HUDEP-2 (cell line): ENCODE results near the gene EMB.
"Not testable (repeated sequence)": the region's sequence is repeated elsewhere in the genome, so short reads cannot be mapped to it uniquely, and the experiment has no call there.

ENCODE experiments used
- DNase-seq, 76 experiments: peaks; one replicate each; lab custom pipeline; 2025; ENCODE audit not compliant: unreplicated experiment in 76 of 76; lab: John Stamatoyannopoulos, UW

The EMB gene, protein sequence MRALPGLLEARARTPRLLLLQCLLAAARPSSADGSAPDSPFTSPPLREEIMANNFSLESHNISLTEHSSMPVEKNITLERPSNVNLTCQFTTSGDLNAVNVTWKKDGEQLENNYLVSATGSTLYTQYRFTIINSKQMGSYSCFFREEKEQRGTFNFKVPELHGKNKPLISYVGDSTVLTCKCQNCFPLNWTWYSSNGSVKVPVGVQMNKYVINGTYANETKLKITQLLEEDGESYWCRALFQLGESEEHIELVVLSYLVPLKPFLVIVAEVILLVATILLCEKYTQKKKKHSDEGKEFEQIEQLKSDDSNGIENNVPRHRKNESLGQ

DNA sequence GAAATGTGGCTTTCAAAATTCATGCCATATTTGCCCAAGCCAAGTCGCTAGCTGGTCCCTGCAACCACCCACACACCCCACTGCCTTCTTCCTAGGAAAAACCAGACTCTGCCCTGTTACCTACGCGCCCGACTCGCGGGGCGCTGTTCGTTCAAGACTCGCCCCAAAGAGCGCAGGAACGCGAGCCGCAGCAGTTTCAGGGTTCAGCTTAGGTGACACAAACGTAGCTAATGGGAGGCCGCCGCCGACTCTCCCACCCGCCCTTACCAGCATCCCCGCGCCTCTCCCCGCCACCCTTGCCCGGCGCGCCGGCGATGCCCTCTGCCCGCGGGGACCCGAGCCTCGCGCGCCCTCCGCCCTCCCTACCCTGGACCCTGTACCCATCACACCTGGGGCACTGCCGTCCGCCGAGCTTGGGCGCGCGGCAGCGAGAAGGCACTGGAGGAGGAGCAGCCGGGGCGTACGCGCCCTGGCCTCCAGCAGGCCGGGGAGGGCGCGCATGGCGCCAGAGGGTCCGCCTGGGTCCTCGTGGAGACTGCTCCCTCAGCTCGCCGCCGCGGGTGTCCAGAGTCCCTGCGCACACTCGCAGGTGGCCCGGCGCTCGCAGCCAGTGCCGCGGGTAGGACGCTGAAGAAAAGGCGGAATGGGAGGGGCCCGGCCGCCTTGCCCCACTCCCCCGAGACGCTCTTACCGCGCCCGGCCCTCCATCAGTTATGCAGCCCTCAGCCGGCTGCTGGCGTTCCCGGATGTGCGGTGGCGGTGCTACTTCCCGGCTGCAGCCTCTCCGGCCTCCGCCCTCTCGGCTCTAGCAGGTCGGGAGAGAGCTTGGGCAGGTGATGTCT lies at the start of gene EMB:
Gene EMB, minus strand, starts transcription at position 638 of the 842 bp plus-strand sequence. Its CDS starts 137 bp downstream, at position 501.
- DNase-seq: no peak

DNA sequence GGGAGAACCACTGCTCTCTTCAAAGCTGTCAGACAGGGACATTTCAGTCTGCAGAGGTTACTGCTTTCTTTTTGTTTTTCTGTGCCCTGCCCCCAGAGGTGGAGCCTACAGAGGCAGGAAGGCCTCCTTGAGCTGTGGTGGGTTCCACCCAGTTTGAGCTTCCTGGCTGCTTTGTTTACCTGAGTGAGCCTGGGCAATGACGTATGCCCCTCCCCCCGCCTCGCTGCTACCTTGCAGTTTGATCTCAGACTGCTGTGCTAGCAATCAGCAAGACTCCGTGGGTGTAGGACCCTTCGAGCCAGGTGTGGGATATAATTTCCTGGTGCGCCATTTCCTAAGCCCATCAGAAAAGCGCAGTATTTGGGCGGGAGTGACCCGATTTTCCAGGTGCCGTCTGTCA lies 48.4 kb upstream of the EMB start:
- DNase-seq: not testable (repeated sequence)

DNA sequence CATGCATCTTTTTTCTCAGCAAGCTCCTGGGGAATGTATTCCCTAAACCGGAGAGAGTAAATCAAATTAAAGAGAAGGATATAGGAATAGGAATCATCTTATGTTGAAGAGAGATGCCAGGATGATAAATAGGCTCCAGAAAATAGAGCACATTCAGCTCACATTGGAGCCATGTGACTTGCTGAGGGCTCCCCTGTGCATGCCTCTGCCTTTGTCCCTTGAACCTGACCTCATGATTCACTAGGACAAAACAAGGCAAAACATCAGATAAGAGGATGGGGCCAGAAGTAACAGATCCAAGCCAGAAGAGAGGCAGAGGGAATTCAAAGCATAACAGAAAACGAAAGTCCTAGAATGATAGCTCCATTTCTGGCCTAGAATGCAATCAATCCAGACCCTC lies 37.7 kb upstream of the EMB start:
- not testable (repeated sequence) for DNase-seq

DNA sequence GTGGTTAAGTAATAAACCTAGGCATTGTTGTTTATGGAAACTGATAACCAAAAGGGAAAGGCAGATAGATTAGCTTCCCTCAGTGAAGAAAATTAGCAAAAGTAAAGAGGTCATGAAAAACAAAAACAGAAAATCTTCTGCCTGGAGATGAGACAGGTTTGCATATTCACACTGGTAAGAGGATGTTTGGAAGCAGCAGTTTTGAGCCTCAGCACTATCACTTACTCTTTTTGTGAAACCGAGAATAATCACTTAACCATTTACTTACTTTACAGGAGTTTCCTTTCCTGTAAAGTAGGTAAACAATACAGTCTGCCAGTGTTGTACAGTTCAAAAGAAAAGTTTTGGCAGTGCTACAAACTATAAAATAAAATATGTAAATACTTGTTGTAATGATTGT lies 35.5 kb upstream of the EMB start:
- no peak for DNase-seq

DNA sequence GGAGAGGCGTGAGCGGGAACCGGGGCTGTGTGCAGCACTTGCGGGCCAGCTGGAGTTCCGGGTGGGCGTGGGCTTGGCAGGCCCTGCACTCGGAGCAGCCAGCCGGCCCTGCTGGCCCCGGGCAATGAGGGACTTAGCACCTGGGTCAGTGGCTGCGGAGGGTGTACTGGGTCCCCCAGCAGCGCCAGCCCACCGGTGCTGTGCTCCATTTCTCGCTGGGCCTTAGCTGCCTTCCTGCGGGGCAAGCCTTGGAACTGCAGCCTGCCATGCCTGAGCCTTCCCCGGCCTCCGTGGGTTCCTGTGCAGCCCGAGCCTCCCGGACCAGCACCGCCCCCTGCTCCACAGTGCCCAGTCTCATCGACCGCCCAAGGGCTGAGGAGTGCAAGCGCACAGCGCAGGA lies 23.9 kb upstream of the EMB start:
- DNase-seq: not testable (repeated sequence)

DNA sequence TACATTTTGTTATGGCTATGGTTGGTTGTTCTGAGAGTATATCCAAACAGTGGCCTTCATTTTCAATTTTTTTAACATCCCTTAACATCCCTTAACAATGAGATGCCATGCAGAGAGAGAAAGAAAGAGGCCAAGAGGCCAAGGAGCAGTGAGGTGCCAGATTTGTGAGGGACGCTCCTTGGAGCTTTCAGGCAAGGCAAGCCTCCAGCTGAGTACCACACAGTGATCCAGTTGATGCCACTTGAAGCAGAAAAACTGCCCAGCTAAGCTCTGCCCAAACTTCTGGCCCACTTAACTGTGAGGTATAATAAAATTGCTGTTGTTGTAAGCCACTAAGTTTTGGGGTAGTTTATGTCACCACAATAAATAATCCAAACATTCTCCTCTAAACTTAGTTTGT lies 22.6 kb upstream of the EMB start:
- no peak for DNase-seq

DNA sequence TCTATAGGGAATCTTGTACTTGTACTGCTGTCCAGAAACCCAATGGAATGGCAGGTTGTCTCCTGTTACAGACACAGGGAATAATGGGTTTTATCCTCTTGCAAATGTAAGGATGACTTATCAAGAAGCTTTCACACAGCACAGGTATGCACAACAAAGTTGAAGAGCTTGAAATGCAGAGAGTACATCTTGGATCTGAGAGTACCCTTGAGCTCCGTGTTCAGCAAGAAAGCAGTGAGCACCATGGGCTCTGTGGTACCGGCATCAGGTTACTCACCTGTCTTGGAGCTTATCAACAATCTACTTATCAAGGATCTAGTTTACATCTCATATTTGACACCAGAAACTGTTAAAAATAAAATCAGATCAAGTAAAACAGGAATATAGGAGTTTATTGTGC lies 22.0 kb upstream of the EMB start:
- DNase-seq: no peak

DNA sequence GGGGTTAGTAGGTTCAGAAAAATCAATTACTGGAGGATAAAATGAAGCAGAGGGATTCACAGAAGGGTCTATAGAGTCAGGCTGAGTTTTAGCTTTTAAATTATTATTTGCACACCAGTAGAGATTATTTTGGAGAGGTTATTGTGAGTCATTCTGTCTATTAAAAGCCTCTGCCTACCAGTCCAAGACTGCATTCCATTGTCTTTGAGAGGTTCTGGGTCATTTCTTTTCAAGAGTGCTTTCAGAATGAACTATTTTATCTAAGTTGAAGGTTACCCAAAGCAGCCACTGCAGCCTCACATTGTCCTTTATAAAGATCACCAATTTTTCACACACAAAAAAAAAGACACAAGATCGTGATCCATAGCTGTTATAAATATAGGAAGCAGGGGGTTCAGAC lies 21.5 kb upstream of the EMB start:
- DNase-seq: not testable (repeated sequence)

DNA sequence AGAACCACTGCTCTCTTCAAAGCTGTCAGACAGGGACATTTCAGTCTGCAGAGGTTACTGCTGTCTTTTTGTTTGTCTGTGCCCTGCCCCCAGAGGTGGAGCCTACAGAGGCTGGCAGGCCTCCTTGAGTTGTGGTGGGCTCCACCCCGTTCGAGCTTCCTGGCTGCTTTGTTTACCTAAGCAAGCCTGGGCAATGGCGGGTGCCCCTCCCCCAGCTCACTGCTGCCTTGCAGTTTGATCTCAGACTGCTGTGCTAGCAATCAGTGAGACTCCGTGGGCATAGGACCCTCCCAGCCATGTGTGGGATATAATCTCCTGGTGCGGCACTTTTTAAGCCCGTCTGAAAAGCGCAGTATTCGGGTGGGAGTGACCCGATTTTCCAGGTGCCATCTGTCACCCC lies 17.3 kb upstream of the EMB start:
- DNase-seq: peak in 1 of 76 experiments; percentile 0

DNA sequence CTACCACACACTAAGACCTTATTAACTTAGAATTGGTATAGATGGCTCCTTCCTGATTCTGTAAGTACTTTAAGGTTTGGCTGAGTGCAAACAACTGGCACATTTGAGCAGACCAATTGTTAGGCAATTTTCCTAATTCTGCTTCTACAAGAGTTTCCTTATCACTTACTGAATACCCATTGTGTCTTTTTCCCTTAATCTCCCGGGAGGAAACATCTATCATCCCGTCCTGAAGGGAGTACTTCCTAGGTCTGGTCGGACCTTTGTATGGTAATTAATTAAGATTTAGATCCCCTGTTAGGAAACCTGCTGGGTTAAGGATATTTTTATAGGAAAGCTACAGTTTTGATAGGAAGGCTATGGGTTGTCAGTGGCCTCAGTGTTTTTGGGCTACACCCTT lies 8.2 kb upstream of the EMB start:
- not testable (repeated sequence) for DNase-seq

DNA sequence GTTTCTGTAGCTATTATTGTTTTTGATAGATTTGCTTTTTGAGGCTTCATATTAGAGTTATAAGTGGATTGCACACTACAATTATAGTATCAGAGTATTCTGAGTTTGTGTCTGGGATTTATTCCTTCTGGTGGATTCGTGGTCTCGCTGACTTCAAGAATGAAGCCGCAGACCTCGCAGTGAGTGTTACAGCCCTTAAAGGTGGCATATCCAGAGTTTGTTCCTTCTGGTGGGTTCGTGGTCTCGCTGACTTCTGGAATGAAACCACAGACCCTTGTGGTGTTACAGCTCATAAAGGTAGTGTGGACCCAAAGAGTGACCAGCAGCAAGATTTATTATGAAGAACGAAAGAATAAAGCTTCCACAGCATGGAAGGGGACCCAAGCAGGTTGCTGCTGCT lies 6.9 kb upstream of the EMB start:
- no peak for DNase-seq

DNA sequence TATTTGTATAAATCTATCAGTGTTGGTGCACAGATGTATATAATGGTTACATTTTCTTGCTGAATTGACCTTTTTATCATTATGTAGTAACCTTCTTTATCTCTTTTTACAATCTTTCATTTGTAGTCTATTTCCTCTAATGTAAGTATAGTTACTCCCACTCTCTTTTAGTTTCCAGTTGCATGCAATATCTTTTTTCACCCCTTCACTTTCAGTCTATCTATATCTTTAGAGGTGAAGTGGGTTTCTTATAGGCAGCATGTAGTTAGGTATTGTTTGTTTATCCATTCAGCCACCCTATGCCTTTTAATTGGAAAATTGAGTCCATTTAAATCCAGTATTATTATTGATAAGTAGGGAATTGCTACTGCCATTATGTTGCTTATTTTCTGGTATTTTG lies 6.1 kb upstream of the EMB start:
- no peak for DNase-seq

DNA sequence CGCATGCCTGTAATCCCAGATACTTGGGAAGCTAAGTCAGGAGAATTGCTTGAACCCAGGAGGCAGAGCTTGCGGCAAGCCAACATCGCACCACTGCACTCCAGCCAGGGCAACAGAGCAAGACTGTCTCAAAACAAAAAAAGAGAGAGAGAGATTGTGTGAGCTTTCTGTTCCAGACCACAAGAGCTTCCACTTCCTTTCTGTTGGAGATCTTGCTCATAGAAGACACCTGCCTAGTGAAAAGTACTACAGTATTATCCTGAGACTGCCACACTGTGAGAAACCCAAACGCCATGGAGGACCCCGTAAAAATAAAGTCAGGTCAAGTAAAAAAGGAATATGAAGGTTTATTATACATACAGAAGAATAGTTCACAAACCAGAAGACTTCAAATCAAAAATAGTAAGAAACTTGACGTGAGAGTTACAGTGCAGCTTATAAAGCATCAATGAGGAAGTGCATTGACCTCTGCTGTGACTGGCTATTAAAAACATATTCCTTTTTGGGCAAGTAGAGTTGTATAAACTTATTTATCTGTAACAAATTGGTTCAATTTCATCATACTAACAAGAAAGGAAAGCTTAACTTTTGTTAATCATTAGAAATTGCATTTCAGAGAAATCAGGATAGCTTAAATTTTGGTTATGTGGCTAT lies 4.3 kb upstream of the EMB start:
- no peak for DNase-seq

DNA sequence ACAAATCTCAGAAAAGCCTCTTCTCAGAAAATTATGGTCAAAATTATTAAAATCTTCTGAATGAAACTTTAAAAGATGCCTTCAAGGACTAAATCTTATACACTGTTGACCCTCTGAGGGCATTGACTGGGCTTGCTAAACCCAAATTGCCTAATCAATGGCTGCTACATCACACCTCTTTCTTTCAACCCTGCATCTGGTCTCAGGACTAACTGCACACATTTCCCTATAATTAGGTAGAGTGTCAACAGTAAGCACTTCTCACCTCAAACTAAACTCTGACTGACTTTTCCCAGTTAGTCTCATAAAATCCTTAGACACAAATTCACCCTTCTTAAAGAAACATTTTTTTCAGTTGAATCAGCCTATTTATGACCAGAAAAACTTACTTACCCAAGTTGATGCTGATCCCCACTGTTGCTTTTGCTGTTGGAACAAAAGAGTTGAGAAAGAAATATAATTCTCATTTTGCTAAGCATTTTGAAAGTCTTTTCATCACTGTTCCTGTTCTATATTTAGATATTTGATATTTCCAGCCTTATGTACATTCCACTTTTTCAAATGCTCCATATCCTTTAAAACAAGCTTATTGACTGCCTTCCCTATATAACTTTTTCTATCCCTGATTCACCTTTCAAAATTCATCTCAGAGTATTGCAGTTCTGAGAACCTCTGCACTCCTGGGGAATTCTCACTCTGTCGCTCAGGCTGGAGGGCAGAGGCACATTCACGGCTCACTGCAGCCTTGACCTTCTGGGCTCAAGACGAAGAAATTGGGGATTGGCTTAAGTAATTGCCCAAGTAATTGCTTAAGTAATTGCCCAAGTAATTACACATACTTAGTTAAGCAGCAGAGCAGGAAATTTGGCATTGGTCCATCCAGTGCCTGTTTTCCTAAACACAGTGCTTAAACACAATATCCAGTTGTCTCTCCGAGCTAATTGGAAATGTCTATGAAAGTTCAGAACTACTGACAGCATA lies 1.8 kb upstream of the EMB start:
- DNase-seq: not testable (repeated sequence)

DNA sequence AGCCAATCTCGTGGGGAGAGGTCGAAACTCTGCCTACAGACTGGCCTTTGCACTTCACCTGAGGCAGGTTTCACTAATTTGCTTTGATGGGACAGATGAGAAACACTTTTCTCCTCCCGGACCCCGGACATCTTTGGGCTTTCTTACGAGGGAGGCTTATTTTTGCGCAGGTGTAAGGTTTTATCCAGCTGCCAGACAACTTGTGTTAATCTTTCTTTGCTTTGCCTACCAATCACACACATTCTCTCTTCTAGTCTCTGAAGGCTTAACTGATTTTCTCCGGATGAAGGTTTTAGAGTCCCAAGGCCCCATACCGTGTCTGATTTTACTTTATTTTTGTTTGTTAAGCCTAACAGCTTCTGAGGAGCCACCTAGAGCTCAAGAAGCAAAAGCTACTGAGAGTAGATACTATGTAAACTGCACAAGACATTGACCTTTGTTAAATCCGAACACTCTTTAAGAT lies 436 bp upstream of the EMB start:
- no peak for DNase-seq

DNA sequence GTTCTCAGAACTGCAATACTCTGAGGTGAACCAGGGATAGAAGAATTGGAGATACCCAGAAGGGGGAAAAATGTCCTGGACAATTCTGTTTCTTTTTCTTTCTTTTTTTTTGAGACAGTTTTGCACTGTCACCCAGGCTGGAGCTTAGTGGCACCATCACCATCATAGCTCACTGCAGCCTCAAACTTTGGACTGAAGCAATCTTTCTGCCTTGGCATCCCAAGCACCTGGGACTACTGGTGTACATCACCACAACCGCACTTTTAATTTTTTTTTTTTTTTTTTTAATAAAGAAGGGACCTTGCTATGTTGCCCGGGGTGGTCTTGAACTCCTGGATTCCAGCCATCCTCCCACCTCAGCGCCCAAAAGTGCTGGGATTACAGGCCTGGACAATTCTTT lies 1.9 kb downstream of the EMB start:
- DNase-seq: no peak

DNA sequence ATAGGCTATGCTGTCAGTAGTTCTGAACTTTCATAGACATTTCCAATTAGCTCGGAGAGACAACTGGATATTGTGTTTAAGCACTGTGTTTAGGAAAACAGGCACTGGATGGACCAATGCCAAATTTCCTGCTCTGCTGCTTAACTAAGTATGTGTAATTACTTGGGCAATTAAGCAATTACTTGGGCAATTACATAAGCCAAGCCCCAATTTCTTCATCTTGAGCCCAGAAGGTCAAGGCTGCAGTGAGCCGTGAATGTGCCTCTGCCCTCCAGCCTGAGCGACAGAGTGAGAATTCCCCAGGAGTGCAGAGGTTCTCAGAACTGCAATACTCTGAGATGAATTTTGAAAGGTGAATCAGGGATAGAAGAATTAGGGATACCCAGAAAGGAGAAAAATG lies 3.0 kb downstream of the EMB start:
- not testable (repeated sequence) for DNase-seq

DNA sequence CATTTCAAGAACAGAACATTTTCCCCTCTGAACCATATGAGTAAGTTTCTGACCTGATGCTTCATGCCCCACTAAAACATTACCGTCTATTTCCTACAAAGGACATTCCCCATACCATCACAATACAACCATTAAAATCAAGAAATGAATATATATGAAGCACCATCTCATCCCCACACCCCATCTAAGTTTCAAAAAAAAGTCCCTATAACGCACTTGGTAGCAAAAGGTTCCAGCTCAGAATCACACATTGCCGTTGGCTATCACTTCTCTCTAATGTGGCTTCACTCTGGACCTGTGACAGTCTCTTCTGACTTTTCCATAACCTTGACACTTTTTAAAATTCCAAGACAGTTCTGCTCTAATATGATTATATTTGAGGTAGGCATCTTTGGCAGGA lies 5.9 kb downstream of the EMB start:
- DNase-seq: no peak

DNA sequence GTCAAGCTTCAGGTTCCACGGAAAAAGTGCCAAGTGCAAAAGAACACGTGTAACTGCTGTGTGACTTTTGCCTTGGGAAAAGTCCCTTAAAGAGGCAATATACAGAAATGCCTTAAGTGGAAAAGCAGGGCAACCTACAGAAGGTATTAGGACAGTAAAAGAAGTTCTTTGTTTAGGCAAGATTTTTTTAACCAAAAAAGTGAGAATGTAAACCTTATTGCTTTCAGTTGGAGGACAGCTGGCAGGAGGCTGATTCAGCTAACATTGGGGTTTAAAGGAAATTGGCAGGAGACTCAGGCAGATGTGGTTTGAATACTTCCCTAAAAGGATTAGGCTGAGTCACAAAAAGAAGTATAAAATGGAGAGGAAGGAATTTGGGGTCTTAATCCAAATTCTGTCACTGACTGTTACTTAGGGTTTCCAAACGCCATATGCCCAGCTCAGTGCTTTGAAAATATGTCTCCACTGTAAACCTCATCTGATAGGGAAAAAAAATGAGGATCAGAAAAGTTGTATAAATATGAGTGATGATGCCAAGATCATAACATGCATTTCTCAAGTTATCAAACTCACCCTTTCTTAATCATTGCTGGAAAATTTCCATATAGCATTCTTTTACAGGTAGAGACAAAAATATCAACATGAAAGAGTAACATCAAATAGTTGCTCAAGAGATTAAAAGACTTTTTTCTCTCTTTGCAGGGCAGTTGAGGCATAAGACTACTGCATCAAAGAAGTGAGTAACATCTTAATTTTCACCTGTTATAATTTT lies 9.8 kb downstream of the EMB start:
- DNase-seq: not testable (repeated sequence)
